ENCODE results near the gene PLXNA4.

The PLXNA4 gene

DNA sequence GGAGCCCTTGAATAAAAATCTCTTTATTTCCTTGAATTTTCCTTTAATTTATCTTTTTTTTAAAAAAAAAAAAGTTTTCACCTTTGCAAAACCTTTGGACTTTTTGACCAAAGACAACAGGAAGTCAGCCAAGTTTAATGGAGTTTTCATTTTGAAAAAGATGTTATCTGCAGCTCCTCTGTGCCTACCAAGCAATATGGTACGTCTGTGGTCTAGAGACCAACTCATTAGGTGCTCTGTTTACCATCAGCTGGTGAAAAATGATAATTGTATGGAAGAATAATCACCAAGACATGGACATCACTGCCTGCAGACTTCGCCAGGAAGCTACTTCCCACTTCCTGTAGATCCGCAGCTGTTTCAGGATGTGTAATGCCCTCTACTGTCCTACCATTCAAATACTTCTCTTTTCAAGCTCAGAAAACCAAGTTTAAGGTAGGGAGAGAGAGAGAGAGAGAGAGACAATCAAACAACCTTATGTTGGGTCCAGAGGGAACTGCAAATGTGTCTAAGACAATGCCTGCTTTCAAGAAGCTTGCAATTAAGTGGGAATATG lies 18.7 kb downstream of the PLXNA4 start:
- peak; percentile 54 for DNase-seq (ENCODE audit: low read depth)
- no peak for TF ChIP-seq MYC (IDR thresholded peaks at IDR 0.05; ENCODE audit: low read depth, low read length)
- TF ChIP-seq, protein P1, sequence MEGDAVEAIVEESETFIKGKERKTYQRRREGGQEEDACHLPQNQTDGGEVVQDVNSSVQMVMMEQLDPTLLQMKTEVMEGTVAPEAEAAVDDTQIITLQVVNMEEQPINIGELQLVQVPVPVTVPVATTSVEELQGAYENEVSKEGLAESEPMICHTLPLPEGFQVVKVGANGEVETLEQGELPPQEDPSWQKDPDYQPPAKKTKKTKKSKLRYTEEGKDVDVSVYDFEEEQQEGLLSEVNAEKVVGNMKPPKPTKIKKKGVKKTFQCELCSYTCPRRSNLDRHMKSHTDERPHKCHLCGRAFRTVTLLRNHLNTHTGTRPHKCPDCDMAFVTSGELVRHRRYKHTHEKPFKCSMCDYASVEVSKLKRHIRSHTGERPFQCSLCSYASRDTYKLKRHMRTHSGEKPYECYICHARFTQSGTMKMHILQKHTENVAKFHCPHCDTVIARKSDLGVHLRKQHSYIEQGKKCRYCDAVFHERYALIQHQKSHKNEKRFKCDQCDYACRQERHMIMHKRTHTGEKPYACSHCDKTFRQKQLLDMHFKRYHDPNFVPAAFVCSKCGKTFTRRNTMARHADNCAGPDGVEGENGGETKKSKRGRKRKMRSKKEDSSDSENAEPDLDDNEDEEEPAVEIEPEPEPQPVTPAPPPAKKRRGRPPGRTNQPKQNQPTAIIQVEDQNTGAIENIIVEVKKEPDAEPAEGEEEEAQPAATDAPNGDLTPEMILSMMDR (IDR thresholded peaks at IDR 0.05; ENCODE audit: low read depth, low read length), result peak; percentile 29
- no peak overlapping the region for H3K4me3 ChIP-seq (ENCODE audit: low read depth, low read length)

DNA sequence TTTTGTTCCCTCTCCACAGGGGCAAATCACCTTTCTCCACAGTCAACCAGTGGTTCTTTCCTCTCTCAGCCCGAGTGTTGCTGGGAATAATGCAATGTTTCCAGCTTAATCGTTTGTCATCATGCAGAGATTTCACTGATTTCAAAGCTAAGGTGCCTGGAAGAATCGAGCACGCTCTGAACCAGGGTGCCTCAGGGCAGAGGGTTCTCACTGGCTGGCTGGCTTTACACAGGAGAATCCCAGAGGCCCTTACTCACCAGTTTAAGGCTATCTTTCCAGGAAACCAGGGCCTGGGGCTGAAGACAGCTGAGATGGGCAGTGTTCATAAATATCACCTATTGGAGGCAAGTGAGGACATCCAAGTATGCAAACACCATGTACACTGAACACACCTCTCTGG lies 21.8 kb downstream of the PLXNA4 start:
- H3K4me3 ChIP-seq (ENCODE audit: low read depth, low read length), result no peak overlapping the region
- no peak for DNase-seq (ENCODE audit: low read depth)
- TF ChIP-seq MYC (IDR thresholded peaks at IDR 0.05; ENCODE audit: low read depth, low read length) (no peak), POLR2A (IDR thresholded peaks at IDR 0.05; ENCODE audit: extremely low read depth, insufficient read length) (no peak)
- TF ChIP-seq, protein P2, sequence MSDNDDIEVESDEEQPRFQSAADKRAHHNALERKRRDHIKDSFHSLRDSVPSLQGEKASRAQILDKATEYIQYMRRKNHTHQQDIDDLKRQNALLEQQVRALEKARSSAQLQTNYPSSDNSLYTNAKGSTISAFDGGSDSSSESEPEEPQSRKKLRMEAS (IDR thresholded peaks at IDR 0.05; ENCODE audit: low read depth, low read length), result no peak
- TF ChIP-seq, protein P1 (IDR thresholded peaks at IDR 0.05; ENCODE audit: low read depth, low read length), result no peak

DNA sequence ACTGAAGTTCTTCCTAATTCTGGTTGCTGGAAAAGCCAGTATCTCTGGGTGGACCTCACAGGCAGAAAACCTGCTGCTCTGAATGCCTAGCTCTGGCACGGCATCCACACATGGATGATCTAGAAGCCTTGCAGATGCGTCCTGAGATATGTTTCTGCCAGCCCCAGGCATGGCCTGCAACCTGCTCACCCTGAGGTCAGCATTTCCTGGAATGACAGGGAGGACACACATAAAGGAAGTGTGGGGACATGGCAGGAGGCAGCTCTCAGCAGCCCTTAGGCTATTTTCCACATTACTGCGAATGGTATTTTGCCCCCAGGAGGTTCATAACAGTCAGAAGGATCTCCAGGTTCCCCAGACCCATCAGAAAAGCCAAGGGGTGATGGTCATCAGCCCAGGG lies 23.2 kb downstream of the PLXNA4 start:
- H3K4me3 ChIP-seq (ENCODE audit: low read depth, low read length), result no peak overlapping the region
- no peak for DNase-seq (ENCODE audit: low read depth)
- no peak for TF ChIP-seq POLR2A (IDR thresholded peaks at IDR 0.05; ENCODE audit: extremely low read depth, insufficient read length)
- TF ChIP-seq, protein P1 (IDR thresholded peaks at IDR 0.05; ENCODE audit: low read depth, low read length), result no peak
- TF ChIP-seq, protein P2 (IDR thresholded peaks at IDR 0.05; ENCODE audit: low read depth, low read length), result no peak
- no peak for TF ChIP-seq MYC (IDR thresholded peaks at IDR 0.05; ENCODE audit: low read depth, low read length)

DNA sequence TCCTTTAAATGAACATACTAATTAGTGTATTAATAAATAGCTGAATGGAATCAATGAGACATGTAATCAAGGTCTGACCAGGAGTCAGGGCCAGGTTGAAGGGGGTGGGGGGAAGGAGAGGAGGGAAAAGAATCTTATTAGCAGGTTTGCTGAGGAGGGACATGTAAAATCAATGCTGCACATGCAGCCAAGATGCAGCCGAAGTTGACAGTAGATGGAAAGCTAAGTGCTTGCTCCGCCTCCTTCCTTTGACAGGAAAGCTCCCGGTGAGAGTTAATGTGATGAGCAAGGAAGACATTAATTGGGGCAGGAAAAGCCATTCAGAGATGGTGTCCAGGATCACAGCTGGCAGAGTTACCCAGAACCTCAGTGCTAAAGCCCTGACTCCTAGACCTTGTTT lies 24.4 kb downstream of the PLXNA4 start:
- no peak for DNase-seq (ENCODE audit: low read depth)
- TF ChIP-seq POLR2A (IDR thresholded peaks at IDR 0.05; ENCODE audit: extremely low read depth, insufficient read length) (no peak), MYC (IDR thresholded peaks at IDR 0.05; ENCODE audit: low read depth, low read length) (no peak)
- TF ChIP-seq, protein P2 (IDR thresholded peaks at IDR 0.05; ENCODE audit: low read depth, low read length), result no peak
- TF ChIP-seq, protein P1 (IDR thresholded peaks at IDR 0.05; ENCODE audit: low read depth, low read length), result no peak

DNA sequence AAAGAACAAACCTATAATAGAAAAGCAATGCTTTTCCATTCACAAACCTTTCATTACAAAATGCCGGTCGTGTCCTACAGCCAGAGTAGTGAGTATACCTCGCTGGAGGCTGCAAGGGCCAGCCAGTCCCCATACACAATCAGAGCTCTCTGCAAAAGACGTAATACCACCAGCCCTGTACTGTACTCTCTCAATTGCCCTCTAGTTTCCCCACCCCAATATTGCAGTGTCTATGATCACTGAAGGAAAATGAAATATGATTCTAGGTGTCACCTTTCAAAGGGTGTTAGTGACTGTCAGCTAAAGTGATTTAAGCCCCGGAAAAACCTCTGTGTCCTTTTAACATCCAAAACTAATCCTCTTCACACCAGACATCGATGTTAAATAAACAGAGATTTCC lies 24.8 kb downstream of the PLXNA4 start:
- no peak for DNase-seq (ENCODE audit: low read depth)
- no peak overlapping the region for H3K4me3 ChIP-seq (ENCODE audit: low read depth, low read length)
- TF ChIP-seq MYC (IDR thresholded peaks at IDR 0.05; ENCODE audit: low read depth, low read length) (no peak), POLR2A (IDR thresholded peaks at IDR 0.05; ENCODE audit: extremely low read depth, insufficient read length) (no peak)
- TF ChIP-seq, protein P2 (IDR thresholded peaks at IDR 0.05; ENCODE audit: low read depth, low read length), result no peak
- TF ChIP-seq, protein P1 (IDR thresholded peaks at IDR 0.05; ENCODE audit: low read depth, low read length), result no peak

More for the DNA sequence above, 24.4 kb downstream of the PLXNA4 start:
- no peak overlapping the region for H3K4me3 ChIP-seq (ENCODE audit: low read depth, low read length)
